BLaER1 treated with 17β-estradiol and CSF1 and Interleukin-3, amounts not matched to agents 10 nM and 100 nM (cell line): ENCODE data around the gene SELE.

Experiments used
- H3K27ac ChIP-seq, 11 experiments: shearing (Covaris generic); formaldehyde crosslinking; 2 replicates each; pipeline ENCODE4 v1.8.1; 2022
- H3K27me3 ChIP-seq, 11 experiments: shearing (Covaris generic); formaldehyde crosslinking; 2 replicates each; pipeline ENCODE4 v1.8.1; 2022
- H3K36me3 ChIP-seq, 11 experiments: shearing (Covaris generic); formaldehyde crosslinking; 2 replicates each; pipeline ENCODE4 v1.8.1; 2022
- H3K4me1 ChIP-seq, 10 experiments: shearing (Covaris generic); formaldehyde crosslinking; 2 replicates each; pipeline ENCODE4 v1.8.1; 2022
- H3K4me2 ChIP-seq, 11 experiments: shearing (Covaris generic); formaldehyde crosslinking; 2 replicates each; pipeline ENCODE4 v1.8.1; 2022
- H3K4me3 ChIP-seq, 10 experiments: shearing (Covaris generic); formaldehyde crosslinking; 2 replicates each; pipeline ENCODE4 v1.8.1; 2022
- H3K9ac ChIP-seq, 11 experiments: shearing (Covaris generic); formaldehyde crosslinking; 2 replicates each; pipeline ENCODE4 v1.8.1; 2022
- H3K9me3 ChIP-seq, 11 experiments: shearing (Covaris generic); formaldehyde crosslinking; replicated peaks in 1 of 11; 2 replicates each; pipeline ENCODE4 v1.8.1; 2022
- H4K20me1 ChIP-seq, 11 experiments: shearing (Covaris generic); formaldehyde crosslinking; 2 replicates each; pipeline ENCODE4 v1.8.1; 2022
- Cebpa-rat ChIP-seq, 11 experiments: shearing (Covaris generic); IDR thresholded peaks; 2 replicates each; pipeline ENCODE4 v1.8.1; 2022

The SELE gene

GRCh38 chr1:169708647-169709046 is 25.2 kb downstream of the SELE start:
- Histone ChIP-seq H3K27ac (no peak overlapping the region), H3K27me3 (no peaks in the 10 kb centered on the region), H3K4me1 (peaks cover 9 to 26% (median 11%) of the 10 kb centered on the region in 10 experiments), H3K9ac (no peak overlapping the region), H4K20me1 (no peaks in the 10 kb centered on the region), H3K9me3 (peaks cover 7 to 12% (median 9%) of the 10 kb centered on the region in 11 experiments; a peak in 16 of 22 replicates), H3K36me3 (peaks cover 0 to 7% (median 0%) of the 10 kb centered on the region in 11 experiments; a peak in 1 of 22 replicates), H3K4me3 (no peak overlapping the region), H3K4me2 (peak overlapping the region in 2 of 11 experiments; percentile 13 to 22; a peak in 2 of 22 replicates)
- TF ChIP-seq Cebpa-rat (IDR thresholded peaks at IDR 0.05), result no peak

GRCh38 chr1:169707912-169708604 is 25.8 kb downstream of the SELE start:
- H3K27ac ChIP-seq, result no peak overlapping the region
- no peaks in the 10 kb centered on the region for H3K27me3 ChIP-seq
- peaks cover 0 to 7% (median 0%) of the 10 kb centered on the region in 11 experiments; a peak in 1 of 22 replicates for H3K36me3 ChIP-seq
- no peak for TF ChIP-seq Cebpa-rat (IDR thresholded peaks at IDR 0.05)
- peaks cover 9 to 26% (median 11%) of the 10 kb centered on the region in 10 experiments for H3K4me1 ChIP-seq
- no peak overlapping the region for H3K4me3 ChIP-seq
- no peak overlapping the region for H3K9ac ChIP-seq
- peak overlapping the region in 2 of 11 experiments; percentile 13 to 22; a peak in 2 of 22 replicates for H3K4me2 ChIP-seq
- H3K9me3 ChIP-seq, result peaks cover 2 to 7% (median 3%) of the 10 kb centered on the region in 11 experiments; a peak in 14 of 22 replicates
- no peaks in the 10 kb centered on the region for H4K20me1 ChIP-seq

- H3K27me3 ChIP-seq, result no peaks in the 10 kb centered on the region
- H3K27ac ChIP-seq, result no peak overlapping the region
- peaks cover 0 to 17% (median 14%) of the 10 kb centered on the region in 10 experiments; a peak in 14 of 20 replicates for H3K4me1 ChIP-seq
- TF ChIP-seq Cebpa-rat (IDR thresholded peaks at IDR 0.05), result no peak
- no peaks in the 10 kb centered on the region for H4K20me1 ChIP-seq
- H3K9me3 ChIP-seq, result no peaks in the 10 kb centered on the region; a peak in 1 of 22 replicates
- no peak overlapping the region for H3K4me2 ChIP-seq
- H3K4me3 ChIP-seq, result no peak overlapping the region
- H3K9ac ChIP-seq, result no peak overlapping the region
- peaks cover 0 to 19% (median 0%) of the 10 kb centered on the region in 11 experiments; a peak in 5 of 22 replicates for H3K36me3 ChIP-seq
Measured at GRCh38 chr1:169704797-169705196, 29.1 kb downstream of the SELE start.

- TF ChIP-seq Cebpa-rat (IDR thresholded peaks at IDR 0.05), result no peak
- no peak overlapping the region for H3K27ac ChIP-seq
- H3K27me3 ChIP-seq, result no peaks in the 10 kb centered on the region
- peak overlapping the region in 5 of 11 experiments; percentile 3 to 43 (median 16); a peak in 8 of 22 replicates for H3K4me2 ChIP-seq
- H3K9ac ChIP-seq, result no peak overlapping the region
- no peak overlapping the region for H3K4me3 ChIP-seq
- peaks cover 0 to 19% (median 0%) of the 10 kb centered on the region in 11 experiments; a peak in 5 of 22 replicates for H3K36me3 ChIP-seq
- H3K9me3 ChIP-seq, result no peaks in the 10 kb centered on the region; a peak in 1 of 22 replicates
- H3K4me1 ChIP-seq, result peaks cover 31 to 47% (median 46%) of the 10 kb centered on the region in 10 experiments
- H4K20me1 ChIP-seq, result no peaks in the 10 kb centered on the region
Measured at GRCh38 chr1:169701261-169702005, 32.4 kb downstream of the SELE start.

GRCh38 chr1:169699707-169700106 is 34.2 kb downstream of the SELE start:
- H3K4me2 ChIP-seq, result peak overlapping the region; percentile 23 to 88 (median 56); a peak in 13 of 22 replicates
- no peaks in the 10 kb centered on the region for H4K20me1 ChIP-seq
- no peaks in the 10 kb centered on the region for H3K27me3 ChIP-seq
- H3K36me3 ChIP-seq, result peaks cover 0 to 19% (median 0%) of the 10 kb centered on the region in 11 experiments; a peak in 5 of 22 replicates
- no peak overlapping the region for H3K9ac ChIP-seq
- no peaks in the 10 kb centered on the region; a peak in 1 of 22 replicates for H3K9me3 ChIP-seq
- no peak overlapping the region for H3K4me3 ChIP-seq
- peaks cover 48 to 64% (median 58%) of the 10 kb centered on the region in 10 experiments for H3K4me1 ChIP-seq
- no peak for TF ChIP-seq Cebpa-rat (IDR thresholded peaks at IDR 0.05)
- H3K27ac ChIP-seq, result peak overlapping the region in 4 of 11 experiments; percentile 52 to 77 (median 58); a peak in 5 of 22 replicates

GRCh38 chr1:169698976-169699375 is 34.9 kb downstream of the SELE start:
- peak overlapping the region in 10 of 11 experiments; percentile 16 to 77 (median 54); a peak in 16 of 22 replicates for H3K27ac ChIP-seq
- no peak for TF ChIP-seq Cebpa-rat (IDR thresholded peaks at IDR 0.05)
- no peaks in the 10 kb centered on the region for H4K20me1 ChIP-seq
- no peaks in the 10 kb centered on the region for H3K27me3 ChIP-seq
- H3K4me1 ChIP-seq, result peaks cover 55 to 72% (median 65%) of the 10 kb centered on the region in 10 experiments
- H3K4me3 ChIP-seq, result no peak overlapping the region
- peaks cover 0 to 14% (median 0%) of the 10 kb centered on the region in 11 experiments; a peak in 4 of 22 replicates for H3K36me3 ChIP-seq
- H3K4me2 ChIP-seq, result peak overlapping the region; percentile 23 to 88 (median 56)
- no peak overlapping the region for H3K9ac ChIP-seq
- H3K9me3 ChIP-seq, result no peaks in the 10 kb centered on the region; a peak in 1 of 22 replicates

- Histone ChIP-seq H3K36me3 (peaks cover 0 to 14% (median 0%) of the 10 kb centered on the region in 11 experiments; a peak in 4 of 22 replicates), H3K27me3 (no peaks in the 10 kb centered on the region), H3K4me3 (no peak overlapping the region), H3K4me2 (peak overlapping the region; percentile 9 to 88 (median 66); a peak in 19 of 22 replicates), H4K20me1 (no peaks in the 10 kb centered on the region), H3K9ac (peak overlapping the region in 2 of 11 experiments; percentile 10 to 51; a peak in 4 of 22 replicates), H3K9me3 (no peaks in the 10 kb centered on the region; a peak in 1 of 22 replicates), H3K4me1 (peaks cover 67 to 84% (median 78%) of the 10 kb centered on the region in 10 experiments), H3K27ac (peak overlapping the region in 9 of 11 experiments; percentile 2 to 77 (median 52); a peak in 16 of 22 replicates)
- no peak for TF ChIP-seq Cebpa-rat (IDR thresholded peaks at IDR 0.05)
Measured at GRCh38 chr1:169697755-169698154, 36.1 kb downstream of the SELE start.

- H3K4me1 ChIP-seq, result peaks cover 75 to 92% (median 82%) of the 10 kb centered on the region in 10 experiments
- peak overlapping the region in 9 of 11 experiments; percentile 6 to 77 (median 54); a peak in 15 of 22 replicates for H3K27ac ChIP-seq
- H3K4me2 ChIP-seq, result peak overlapping the region; percentile 14 to 88 (median 59); a peak in 21 of 22 replicates
Measured at GRCh38 chr1:169696273-169697100, 37.4 kb downstream of the SELE start.

More at GRCh38 chr1:169696273-169697100, 37.4 kb downstream of the SELE start:
- Histone ChIP-seq H3K9me3 (no peaks in the 10 kb centered on the region; a peak in 1 of 22 replicates), H3K36me3 (peaks cover 0 to 12% (median 0%) of the 10 kb centered on the region in 11 experiments; a peak in 4 of 22 replicates), H3K9ac (peak overlapping the region in 1 of 11 experiments; percentile 3; a peak in 1 of 22 replicates), H4K20me1 (no peaks in the 10 kb centered on the region), H3K4me3 (no peak overlapping the region), H3K27me3 (no peaks in the 10 kb centered on the region)
- no peak for TF ChIP-seq Cebpa-rat (IDR thresholded peaks at IDR 0.05)
